Iris pigment epithelial cell (primary cell): ENCODE measurements around the gene CNTNAP5.
"Not testable (repeated sequence)": the region's sequence is repeated elsewhere in the genome, so short reads cannot be mapped to it uniquely, and the experiment has no call there.

Experiments used
- DNase-seq: peaks from one replicate; pipeline ENCODE4 v3.0.0-alpha.2; 2011; ENCODE audit warnings: low read depth

CNTNAP5 gene

GRCh38 chr2:124323321-124323720 lies 298.2 kb downstream of the CNTNAP5 start:
- peak; percentile 10 for DNase-seq

- no peak for DNase-seq
These were observed 300.8 kb downstream of the CNTNAP5 start for GRCh38 chr2:124325667-124326440.

GRCh38 chr2:124327303-124327702 lies 302.2 kb downstream of the CNTNAP5 start:
- DNase-seq = no peak

- DNase-seq = no peak
These were observed 303.3 kb downstream of the CNTNAP5 start for GRCh38 chr2:124328397-124328796.

DNA sequence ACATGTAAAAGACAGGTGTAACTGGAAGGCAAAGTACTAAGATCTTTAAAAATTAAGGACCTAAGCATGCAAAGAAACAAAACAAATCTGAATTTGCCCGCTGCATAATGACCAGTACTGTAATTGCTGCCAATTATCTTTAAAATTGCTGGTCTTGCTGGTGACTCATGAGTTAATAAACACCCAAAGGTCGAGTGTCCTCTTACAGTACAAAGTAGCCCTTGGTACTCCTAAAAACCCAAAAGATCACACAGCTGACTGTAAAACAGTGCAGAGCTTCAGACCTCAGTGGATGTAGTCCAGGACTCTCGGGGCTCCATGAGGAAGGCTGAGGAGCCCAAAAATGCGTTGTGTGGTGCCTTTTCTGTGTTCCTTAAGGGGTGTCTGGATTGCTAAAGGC lies 308.7 kb downstream of the CNTNAP5 start:
- no peak for DNase-seq

DNA sequence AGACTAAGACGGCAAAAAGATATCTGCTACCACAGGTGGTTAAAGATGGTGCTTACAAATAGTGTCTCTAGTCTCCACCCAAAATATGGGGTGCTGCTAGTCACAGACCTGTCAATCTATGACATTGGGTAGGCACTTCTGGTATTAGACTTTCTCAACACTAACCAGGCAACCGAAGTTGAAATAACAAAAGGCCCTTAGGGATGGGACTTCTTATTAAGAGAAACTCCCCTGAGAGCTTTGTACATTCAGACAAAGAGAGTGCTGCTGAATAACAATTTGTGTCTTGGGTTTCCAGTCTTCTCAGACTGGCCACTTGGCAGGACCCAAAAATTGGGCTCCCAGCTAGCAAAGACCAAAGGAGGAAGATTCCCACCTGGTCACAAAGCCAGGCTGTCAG lies 310.0 kb downstream of the CNTNAP5 start:
- no peak for DNase-seq

GRCh38 chr2:124339709-124340108 lies 314.6 kb downstream of the CNTNAP5 start:
- DNase-seq = no peak

GRCh38 chr2:124343827-124344498 lies 318.9 kb downstream of the CNTNAP5 start:
- no peak for DNase-seq

DNA sequence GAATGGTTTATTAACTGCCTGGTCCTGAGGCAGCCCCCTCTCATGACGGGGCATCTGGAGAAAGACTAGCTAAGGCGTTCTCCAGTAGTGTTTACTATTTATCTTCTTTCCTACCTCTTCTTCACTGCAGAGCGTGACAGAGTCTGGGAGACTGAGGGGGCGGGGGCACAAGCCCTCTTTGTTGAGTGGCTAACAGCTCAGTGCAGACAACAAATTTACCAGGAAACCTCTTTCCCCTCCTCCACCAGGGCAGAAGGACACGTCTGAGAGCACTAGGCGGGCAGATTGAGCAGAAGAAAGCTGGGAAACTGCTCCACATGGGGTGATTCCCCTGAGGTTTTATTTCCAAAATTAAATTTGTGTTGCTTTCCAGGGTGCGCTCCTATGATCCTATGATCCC lies 322.1 kb downstream of the CNTNAP5 start:
- DNase-seq = no peak

DNA sequence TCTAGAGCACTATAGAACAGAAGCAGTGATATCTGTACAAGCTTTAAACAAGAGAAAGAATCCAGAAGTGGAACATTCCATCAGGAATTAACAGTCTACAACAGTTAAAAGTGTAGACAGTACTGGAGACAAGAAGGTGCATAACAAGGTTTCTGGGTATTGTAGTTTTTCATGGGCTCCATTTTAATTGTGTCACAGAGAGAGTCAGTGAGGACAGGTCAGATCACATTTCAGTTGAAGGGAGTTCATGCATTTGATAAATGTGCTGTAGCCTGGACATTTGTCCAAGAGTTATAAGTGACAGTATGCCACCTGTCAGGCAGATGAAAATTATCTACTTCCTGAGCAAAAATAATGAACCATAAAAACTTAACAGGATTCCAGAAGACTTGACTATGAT lies 328.6 kb downstream of the CNTNAP5 start:
- DNase-seq = no peak

- no peak for DNase-seq
These were observed 329.4 kb downstream of the CNTNAP5 start for GRCh38 chr2:124354466-124354865.

GRCh38 chr2:124361966-124362365 lies 336.9 kb downstream of the CNTNAP5 start:
- DNase-seq = not testable (repeated sequence)

DNA sequence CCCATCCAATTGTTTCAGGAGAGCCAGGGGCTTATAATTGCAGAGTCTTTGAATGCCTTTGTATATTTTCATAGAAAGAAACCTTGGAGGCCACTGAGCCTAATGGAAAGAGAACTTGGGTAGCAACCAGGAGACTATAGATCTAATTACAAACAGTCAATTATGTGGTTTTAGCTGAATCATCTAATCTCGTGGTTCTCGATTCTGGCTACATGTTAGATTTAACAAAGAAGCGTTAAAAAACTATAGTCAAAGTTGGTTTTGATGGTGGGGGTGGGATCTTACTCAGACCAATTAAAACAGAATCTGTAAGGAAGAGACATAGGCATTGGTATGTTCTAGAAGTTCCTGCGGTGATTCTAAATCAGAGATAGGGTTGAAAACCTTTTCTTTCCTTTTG lies 344.1 kb downstream of the CNTNAP5 start:
- no peak for DNase-seq

GRCh38 chr2:124380221-124380749 lies 355.2 kb downstream of the CNTNAP5 start:
- no peak for DNase-seq

- no peak for DNase-seq
These were observed 357.1 kb downstream of the CNTNAP5 start for GRCh38 chr2:124382067-124382618.

- no peak for DNase-seq
These were observed 370.9 kb downstream of the CNTNAP5 start for GRCh38 chr2:124395961-124396360.

DNA sequence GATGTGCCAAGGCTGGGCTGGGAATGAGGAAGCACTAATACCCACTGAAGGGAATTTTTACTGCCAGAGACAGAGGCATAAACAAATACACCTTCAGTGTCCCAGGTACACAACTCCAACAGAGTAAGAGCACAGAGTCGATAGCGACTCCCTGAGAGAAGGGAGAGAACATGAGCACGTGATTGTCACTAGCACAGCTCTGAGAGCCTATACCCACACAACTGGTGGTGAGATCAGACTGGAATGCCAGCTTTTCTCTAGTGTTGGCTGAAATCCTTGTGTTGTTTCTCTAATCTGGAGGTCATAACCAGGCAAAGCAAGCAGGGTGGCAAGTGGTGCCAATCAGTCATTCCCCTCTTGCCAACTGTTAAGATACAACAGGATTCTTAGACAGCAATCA lies 377.2 kb downstream of the CNTNAP5 start:
- DNase-seq = no peak

DNA sequence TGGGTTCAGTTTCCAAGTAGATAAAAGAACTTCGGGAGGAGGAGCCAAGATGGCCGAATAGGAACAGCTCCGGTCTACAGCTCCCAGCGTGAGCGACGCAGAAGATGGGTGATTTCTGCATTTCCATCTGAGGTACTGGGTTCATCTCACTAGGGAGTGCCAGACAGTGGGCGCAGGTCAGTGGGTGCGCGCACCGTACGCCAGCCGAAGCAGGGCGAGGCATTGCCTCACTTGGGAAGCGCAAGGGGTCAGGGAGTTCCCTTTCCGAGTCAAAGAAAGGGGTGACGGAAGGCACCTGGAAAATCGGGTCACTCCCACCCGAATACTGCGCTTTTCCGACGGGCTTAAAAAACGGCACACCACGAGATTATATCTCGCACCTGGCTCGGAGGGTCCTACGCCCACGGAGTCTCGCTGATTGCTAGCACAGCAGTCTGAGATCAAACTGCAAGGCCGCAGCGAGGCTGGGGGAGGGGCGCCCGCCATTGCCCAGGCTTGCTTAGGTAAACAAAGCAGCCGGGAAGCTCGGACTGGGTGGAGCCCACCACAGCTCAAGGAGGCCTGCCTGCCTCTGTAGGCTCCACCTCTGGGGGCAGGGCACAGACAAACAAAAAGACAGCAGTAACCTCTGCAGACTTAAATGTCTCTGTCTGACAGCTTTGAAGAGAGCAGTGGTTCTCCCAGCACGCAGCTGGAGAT lies 382.9 kb downstream of the CNTNAP5 start:
- DNase-seq = not testable (repeated sequence)

DNA sequence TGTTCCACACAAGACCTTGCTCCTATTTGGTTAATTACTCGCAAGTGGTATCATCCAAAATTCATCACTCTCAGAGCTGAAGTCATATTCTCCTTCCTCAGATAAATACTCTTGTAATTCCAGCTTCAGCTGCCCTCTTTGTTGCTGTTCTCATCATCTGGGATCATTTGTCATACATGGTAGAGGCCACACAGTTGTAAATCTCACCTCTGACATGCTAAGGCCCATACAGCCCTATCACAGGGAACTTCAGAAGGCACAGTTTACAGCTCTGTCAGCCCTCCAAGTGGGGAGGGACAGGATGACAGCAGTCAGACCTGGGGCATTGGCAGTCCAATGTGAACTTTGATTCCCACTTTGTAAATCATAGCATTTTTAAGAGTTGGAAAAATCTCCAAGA lies 399.0 kb downstream of the CNTNAP5 start:
- DNase-seq = no peak

GRCh38 chr2:124426122-124426521 lies 401.0 kb downstream of the CNTNAP5 start:
- no peak for DNase-seq

- no peak for DNase-seq
These were observed 401.5 kb downstream of the CNTNAP5 start for GRCh38 chr2:124426625-124427024.

- no peak for DNase-seq
These were observed 412.7 kb downstream of the CNTNAP5 start for GRCh38 chr2:124437811-124438210.
